HepG2 (cell line): ENCODE measurements around the gene ABCA4. TPM values are rescaled to one million over a fixed set of nuclear protein-coding genes. Genes with fewer than 3 reads are reported as not detected.

Experiments used
- ATF2 ChIP-seq: sonication (generic); formaldehyde crosslinking; IDR thresholded peaks from 2 replicates; pipeline ENCODE4 v1.4.0; 2020; ENCODE audit warnings: missing genetic modification reagents
- ATF4 ChIP-seq, 2 experiments: fragments of 450-650 bp in 1 of 2; sonication (generic) in 1 of 2; formaldehyde crosslinking; IDR thresholded peaks; 2 replicates each; pipeline versions ENCODE4 v1.5.0 to v1.8.0; 2020 to 2022; ENCODE audit warnings: mild to moderate bottlenecking in 1 of 2, missing genetic modification reagents in 1 of 2
- CBFB ChIP-seq: sonication (generic); formaldehyde crosslinking; IDR thresholded peaks from 2 replicates; pipeline ENCODE4 v1.4.0; 2020; ENCODE audit warnings: missing genetic modification reagents
- JUN ChIP-seq: sonication (generic); formaldehyde crosslinking; IDR thresholded peaks from 2 replicates; pipeline ENCODE4 v1.4.0; 2020; ENCODE audit warnings: mild to moderate bottlenecking, missing genetic modification reagents
- JUNB ChIP-seq: sonication (generic); formaldehyde crosslinking; IDR thresholded peaks from 2 replicates; pipeline ENCODE4 v1.8.0; 2022; ENCODE audit warnings: missing genetic modification reagents, mild to moderate bottlenecking, borderline replicate concordance
- KDM5B ChIP-seq: sonication (generic); formaldehyde crosslinking; IDR thresholded peaks from 2 replicates; pipeline ENCODE4 v1.4.0; 2020; ENCODE audit warnings: missing genetic modification reagents, mild to moderate bottlenecking, borderline replicate concordance
- LCORL ChIP-seq, 2 experiments: fragments of 450-650 bp in 1 of 2; sonication (generic) in 1 of 2; formaldehyde crosslinking in 1 of 2; IDR thresholded peaks; 2 replicates each; pipeline versions ENCODE4 v1.5.0 to v1.6.1; 2017 to 2020; ENCODE audit warnings: antibody characterized with exemption in 1 of 2, missing genetic modification reagents in 1 of 2
- MED13 ChIP-seq: sonication (generic); formaldehyde crosslinking; IDR thresholded peaks from 2 replicates; pipeline ENCODE4 v1.5.0; 2020; ENCODE audit warnings: missing genetic modification reagents
- MIXL1 ChIP-seq: IDR thresholded peaks from 2 replicates; pipeline ENCODE4 v1.6.1; 2016
- NFE2 ChIP-seq: sonication (generic); formaldehyde crosslinking; IDR thresholded peaks from 2 replicates; pipeline ENCODE4 v1.4.0; 2020; ENCODE audit warnings: missing genetic modification reagents
- NR2F6 ChIP-seq, 2 experiments: IDR thresholded peaks; 2 replicates each; pipeline ENCODE4 v1.6.1; 2016; ENCODE audit warnings: antibody characterized with exemption in 1 of 2, mild to moderate bottlenecking in 1 of 2
- SMARCE1 ChIP-seq: fragments of 450-650 bp; IDR thresholded peaks from 2 replicates; pipeline ENCODE4 v1.6.1; 2017; ENCODE audit warnings: borderline replicate concordance
- SUZ12 ChIP-seq: fragments of 150-350 bp; IDR thresholded peaks from 2 replicates; pipeline ENCODE4 v1.6.1; 2014; ENCODE audit warnings: low read depth, low read length
- ZBTB10 ChIP-seq: sonication (generic); formaldehyde crosslinking; IDR thresholded peaks from 2 replicates; pipeline ENCODE4 v1.4.0; 2020; ENCODE audit warnings: missing genetic modification reagents, borderline replicate concordance
- ZBTB34 ChIP-seq: sonication (generic); formaldehyde crosslinking; IDR thresholded peaks from 2 replicates; pipeline ENCODE4 v1.8.0; 2022; ENCODE audit warnings: mild to moderate bottlenecking, missing genetic modification reagents
- ZFP36L1 ChIP-seq: sonication (generic); formaldehyde crosslinking; IDR thresholded peaks from 2 replicates; pipeline ENCODE4 v1.8.0; 2022; ENCODE audit warnings: mild to moderate bottlenecking, missing genetic modification reagents, moderate library complexity
- ZNF276 ChIP-seq: sonication (generic); formaldehyde crosslinking; IDR thresholded peaks from 2 replicates; pipeline ENCODE4 v1.4.0; 2020; ENCODE audit warnings: mild to moderate bottlenecking, low read depth, missing genetic modification reagents
- ZNF501 ChIP-seq: sonication (generic); formaldehyde crosslinking; IDR thresholded peaks from 2 replicates; pipeline ENCODE4 v1.5.1; 2020; ENCODE audit warnings: mild to moderate bottlenecking, moderate library complexity, missing genetic modification reagents
- ZNF644 ChIP-seq: IDR thresholded peaks from 2 replicates; pipeline ENCODE4 v1.6.1; 2016; ENCODE audit warnings: low read depth
- ZNF772 ChIP-seq: sonication (generic); formaldehyde crosslinking; IDR thresholded peaks from 2 replicates; pipeline ENCODE4 v1.5.0; 2020; ENCODE audit warnings: mild to moderate bottlenecking, missing genetic modification reagents
- polyA plus RNA-seq, 8 experiments: library from polyadenylated mRNA; depleted of rRNA in 3 of 8; stranded (reverse) in 7 of 8; unstranded in 1 of 8; fragments of >200 nt; fragmentation: Illumina TruSeq in 4 of 8; extraction: Trizol in 4 of 8; gene quantifications; 2 replicates each; pipeline versions ENCODE4 v1.2.1 to v1.2.3, GENCODE V29; 2011 to 2016; ENCODE audit warnings: low read depth in 4 of 8, missing spikeins in 1 of 8, mixed read lengths in 1 of 8; ENCODE audit not compliant: insufficient read depth in 1 of 8
- total RNA-seq, 5 experiments: library from RNA; depleted of rRNA; stranded (reverse); fragments of >200 nt; fragmentation: Illumina TruSeq; extraction: Trizol; gene quantifications; 2 replicates each; pipeline ENCODE4 v1.2.3, GENCODE V29; 2016; ENCODE audit warnings: low read depth in 1 of 5

The ABCA4 gene
- total and polyA plus RNA-seq, 2 of the 13 experiments (the other 11 are each of a cell fraction or from before 2014, with no cell fraction given) = 0.24 to 0.67 TPM

- TF ChIP-seq ZBTB10 (no peak), ATF2 (CRISPR knock-in tag) (peak; percentile 55; the same call in 1 of the 2 replicates), ZNF501 (CRISPR knock-in tag) (peak; percentile 55; the same call in 1 of the 2 replicates), SUZ12 (no peak), CBFB (CRISPR knock-in tag) (no peak), ZBTB34 (CRISPR knock-in tag) (peak; percentile 93), ZNF644 (CRISPR knock-in tag) (peak; percentile 98), NR2F6 (IDR thresholded peaks at IDR 0.05) (peak; percentile 45), NR2F6 (CRISPR knock-in tag; IDR thresholded peaks at IDR 0.05) (peak; percentile 54; the same call in 1 of the 2 replicates), ZNF772 (CRISPR knock-in tag) (peak; percentile 88), ZFP36L1 (CRISPR knock-in tag) (peak; percentile 51; the same call in 1 of the 2 replicates), JUNB (peak; percentile 36; the same call in 1 of the 2 replicates), NFE2 (no peak), KDM5B (CRISPR knock-in tag) (peak; percentile 59; the same call in 1 of the 2 replicates), ZNF276 (CRISPR knock-in tag) (no peak; the same call in 1 of the 2 replicates), MIXL1 (CRISPR knock-in tag) (peak; percentile 77; the same call in 1 of the 2 replicates), SMARCE1 (no peak), JUN (CRISPR knock-in tag) (no peak), ATF4 (CRISPR knock-in tag; IDR thresholded peaks at IDR 0.05) (0 out of 4 replicates have a peak, but pooled peaks of 1 of the 2 experiments have one; percentile 56), MED13 (CRISPR knock-in tag) (no peak), LCORL (IDR thresholded peaks at IDR 0.05) (peak; percentile 88), LCORL (CRISPR knock-in tag; IDR thresholded peaks at IDR 0.05) (peak; percentile 94)
These were observed 141.1 kb downstream of the ABCA4 start (continued) for GRCh38 chr1:93979718-93980319.
